Measurements from ENCODE around the gene HLA-DOB. TPM values are rescaled to one million over a fixed set of nuclear protein-coding genes. Genes with fewer than 3 reads are reported as not detected.

The HLA-DOB gene
- polyA plus RNA-seq, 3 donors = 0.10 to 0.21 (median 0.16) TPM

GRCh38 chr6:32844839-32845383 lies 28.1 kb upstream of the HLA-DOB start:
- DNase-seq (ENCODE audit: extremely low read depth in 1 of 11, low read depth in 9 of 11, low spot score in 4 of 11) = no peak

GRCh38 chr6:32843979-32844838 lies 27.4 kb upstream of the HLA-DOB start, which contains the start of gene PSMB8:
PSMB8 (minus strand) TSS chr6:32844047; CDS start chr6:32843996, 51 bp downstream.
- DNase-seq (ENCODE audit: extremely low read depth in 1 of 11, low read depth in 9 of 11, low spot score in 4 of 11) = peak; percentile 80 to 96 (median 91)

- DNase-seq (ENCODE audit: extremely low read depth in 1 of 11, low read depth in 9 of 11, low spot score in 4 of 11) = no peak
Measured at GRCh38 chr6:32843331-32843978, 26.7 kb upstream of the HLA-DOB start.

- DNase-seq (ENCODE audit: extremely low read depth in 1 of 11, low read depth in 9 of 11, low spot score in 4 of 11) = no peak
Measured at GRCh38 chr6:32842690-32843089, 25.9 kb upstream of the HLA-DOB start.

- no peak for DNase-seq (ENCODE audit: extremely low read depth in 1 of 11, low read depth in 9 of 11, low spot score in 4 of 11)
Measured at GRCh38 chr6:32842021-32842650, 25.3 kb upstream of the HLA-DOB start.

- DNase-seq (ENCODE audit: extremely low read depth in 1 of 11, low read depth in 9 of 11, low spot score in 4 of 11) = no peak
Measured at GRCh38 chr6:32840604-32841246, 23.9 kb upstream of the HLA-DOB start.

GRCh38 chr6:32839356-32839755 lies 22.6 kb upstream of the HLA-DOB start:
- DNase-seq (ENCODE audit: extremely low read depth in 1 of 11, low read depth in 9 of 11, low spot score in 4 of 11) = no peak

- peak; percentile 81 to 94 (median 89) for DNase-seq (ENCODE audit: extremely low read depth in 1 of 11, low read depth in 9 of 11, low spot score in 4 of 11)
Measured at GRCh38 chr6:32838114-32838958, 21.5 kb upstream of the HLA-DOB start, which contains the start of gene TAP2. TAP2 (minus strand) TSS chr6:32838739; CDS start chr6:32838233, 506 bp downstream.

- no peak for DNase-seq (ENCODE audit: extremely low read depth in 1 of 11, low read depth in 9 of 11, low spot score in 4 of 11)
Measured at GRCh38 chr6:32837651-32838113, 20.9 kb upstream of the HLA-DOB start.

- DNase-seq (ENCODE audit: extremely low read depth in 1 of 11, low read depth in 9 of 11, low spot score in 4 of 11) = no peak
Measured at GRCh38 chr6:32836873-32837272, 20.1 kb upstream of the HLA-DOB start.

- no peak for DNase-seq (ENCODE audit: extremely low read depth in 1 of 11, low read depth in 9 of 11, low spot score in 4 of 11)
Measured at GRCh38 chr6:32835167-32835893, 18.5 kb upstream of the HLA-DOB start.

- no peak for DNase-seq (ENCODE audit: extremely low read depth in 1 of 11, low read depth in 9 of 11, low spot score in 4 of 11)
Measured at GRCh38 chr6:32833664-32834063, 16.9 kb upstream of the HLA-DOB start.

GRCh38 chr6:32832535-32832934 lies 15.7 kb upstream of the HLA-DOB start:
- no peak for DNase-seq (ENCODE audit: extremely low read depth in 1 of 11, low read depth in 9 of 11, low spot score in 4 of 11)

GRCh38 chr6:32830936-32831335 lies 14.1 kb upstream of the HLA-DOB start:
- DNase-seq (ENCODE audit: extremely low read depth in 1 of 11, low read depth in 9 of 11, low spot score in 4 of 11) = no peak

GRCh38 chr6:32830017-32830416 lies 13.2 kb upstream of the HLA-DOB start:
- DNase-seq (ENCODE audit: extremely low read depth in 1 of 11, low read depth in 9 of 11, low spot score in 4 of 11) = no peak

GRCh38 chr6:32829495-32829894 lies 12.7 kb upstream of the HLA-DOB start:
- DNase-seq (ENCODE audit: extremely low read depth in 1 of 11, low read depth in 9 of 11, low spot score in 4 of 11) = no peak

GRCh38 chr6:32827025-32827424 lies 10.2 kb upstream of the HLA-DOB start:
- DNase-seq (ENCODE audit: extremely low read depth in 1 of 11, low read depth in 9 of 11, low spot score in 4 of 11) = no peak
